NCI-H1105 (cell line): ENCODE measurements around the gene SLC22A23.

Experiments
- DNase-seq: peaks from one replicate; lab custom pipeline; 2025; lab: John Stamatoyannopoulos, UW

SLC22A23 gene

DNA sequence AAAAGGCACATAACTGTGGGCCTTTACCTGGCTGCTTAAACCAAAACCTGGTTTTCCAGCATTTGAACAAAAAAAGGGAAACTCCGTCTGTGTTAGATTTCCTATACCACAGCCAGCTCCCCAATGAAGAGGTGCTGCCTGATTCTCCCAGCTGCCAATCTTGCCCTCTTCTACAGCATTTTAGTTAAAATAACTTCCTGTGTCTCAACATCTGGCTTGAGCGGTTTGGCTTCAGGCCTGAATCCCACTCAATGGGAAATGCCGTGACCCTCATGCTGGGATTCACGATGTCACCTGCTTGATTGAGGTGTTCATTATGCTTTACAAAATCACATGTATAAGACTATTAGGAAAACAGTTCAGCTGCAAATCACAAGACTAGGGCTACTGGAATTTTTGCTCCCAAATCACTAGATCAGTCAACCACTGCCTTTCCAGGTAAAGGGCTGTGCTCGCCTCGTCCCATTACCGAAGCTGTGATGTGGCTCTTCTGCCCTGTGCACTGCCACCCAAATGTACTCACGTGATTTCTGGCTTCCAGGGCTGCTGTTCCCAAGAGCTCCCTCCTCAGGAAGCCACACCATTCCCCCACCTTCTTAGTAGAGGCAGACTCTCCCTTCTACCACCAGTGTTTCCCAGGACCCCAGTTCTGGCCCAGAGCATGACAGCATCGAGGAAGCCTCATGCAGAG is 103.5 kb downstream of the SLC22A23 start:
- peak; percentile 6 for DNase-seq

DNA sequence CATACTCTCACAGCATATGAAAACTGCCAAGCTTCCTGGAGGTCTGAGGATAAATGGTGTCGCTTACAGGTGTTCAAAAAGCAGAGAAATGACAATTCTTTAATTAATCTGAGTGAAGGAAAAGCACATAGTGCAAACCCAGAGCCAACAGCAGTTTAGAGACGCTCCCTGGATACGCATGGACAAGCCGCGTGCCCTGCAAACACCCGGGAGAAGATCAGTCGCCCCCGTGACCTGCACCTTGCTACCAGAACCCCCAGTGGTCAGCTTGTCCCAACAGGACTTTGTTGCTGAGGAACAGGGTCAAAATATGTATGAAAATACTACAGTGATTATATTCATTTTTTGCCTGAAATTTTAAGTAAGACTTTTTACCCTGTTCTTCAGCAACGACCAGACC is 104.2 kb downstream of the SLC22A23 start:
- no peak for DNase-seq

DNA sequence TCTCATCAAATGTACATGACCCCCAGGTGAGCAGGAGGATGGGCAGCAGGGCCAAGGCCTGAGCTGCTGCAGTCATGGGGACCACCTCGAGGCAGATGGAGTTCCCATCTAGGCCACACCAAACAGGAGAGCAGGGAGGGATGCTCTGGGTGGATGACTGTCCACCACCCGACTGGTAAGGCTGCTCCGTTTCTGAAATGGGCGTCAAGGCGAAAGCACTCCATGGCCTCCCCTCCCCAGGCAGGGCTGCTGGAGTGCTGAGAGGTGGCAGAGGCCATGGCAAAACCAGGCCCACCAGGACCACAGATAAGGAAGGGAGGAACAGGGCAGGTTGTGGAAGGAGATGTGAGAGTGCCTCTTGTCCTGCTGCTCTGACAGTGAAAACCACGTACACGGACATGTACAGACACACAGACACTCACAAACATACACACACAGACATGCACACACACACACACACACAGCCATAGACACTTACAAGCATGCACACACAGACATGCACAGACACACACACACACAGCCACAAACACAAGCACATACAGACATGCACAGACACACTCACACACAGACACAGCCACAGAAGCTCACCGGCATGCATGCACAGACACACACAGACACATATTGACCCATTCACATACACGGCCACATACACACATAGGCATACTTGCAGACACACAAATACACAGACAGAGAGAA is 104.9 kb downstream of the SLC22A23 start:
- DNase-seq: no peak

DNA sequence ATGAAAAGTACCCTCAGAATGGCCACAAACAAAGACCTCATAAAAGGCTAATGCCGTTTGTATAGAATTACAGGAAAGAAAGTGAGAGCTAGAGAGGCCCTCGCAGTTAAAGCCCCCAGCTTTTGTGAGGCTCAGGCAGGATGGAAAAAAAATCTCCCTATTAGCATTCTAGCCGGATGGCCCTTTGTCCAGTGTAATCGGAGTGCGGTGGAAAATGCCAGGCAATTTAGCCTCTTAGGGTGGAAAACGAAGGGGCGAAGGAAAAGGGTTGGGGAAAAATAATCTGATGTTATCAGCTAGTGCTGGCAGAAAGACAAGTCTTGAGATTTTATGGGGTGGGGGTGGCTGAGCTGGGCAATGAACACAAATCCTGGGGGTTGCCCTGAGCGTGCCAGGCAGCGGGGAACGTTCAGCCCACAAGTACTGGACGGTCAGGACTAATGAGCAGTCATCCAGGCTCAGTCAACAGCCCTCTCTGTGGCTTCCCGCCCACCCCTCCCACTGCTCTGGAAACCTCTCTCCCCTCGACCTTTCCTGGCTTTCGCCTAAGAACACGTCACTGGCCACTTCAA is 105.7 kb downstream of the SLC22A23 start:
- DNase-seq: peak; percentile 58

DNA sequence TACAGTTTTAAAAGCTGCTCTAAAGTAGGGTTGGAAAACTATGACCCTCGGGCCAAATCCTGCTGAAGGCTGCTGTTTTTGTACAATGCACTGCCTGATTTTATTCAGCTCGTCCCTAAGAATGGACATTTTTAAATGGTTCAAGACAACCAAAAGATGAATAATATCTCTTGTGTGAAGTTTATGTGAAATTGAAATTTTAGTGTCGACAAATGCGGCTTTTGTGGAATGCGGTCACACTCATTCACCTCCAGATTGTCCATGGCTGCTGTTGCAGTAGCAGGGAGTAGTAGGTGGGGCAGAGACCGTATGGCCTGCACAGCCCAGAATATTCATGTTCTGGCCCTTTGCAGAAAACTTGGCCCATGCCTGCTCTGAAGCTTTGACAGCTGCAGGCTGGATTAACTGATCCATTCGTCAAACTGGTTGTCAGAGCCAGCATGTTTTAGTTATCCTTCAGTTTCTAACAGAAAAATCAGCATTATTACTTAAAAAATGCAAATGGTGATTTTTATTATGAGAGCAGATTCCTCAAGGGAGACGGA is 106.5 kb downstream of the SLC22A23 start:
- DNase-seq: no peak

DNA sequence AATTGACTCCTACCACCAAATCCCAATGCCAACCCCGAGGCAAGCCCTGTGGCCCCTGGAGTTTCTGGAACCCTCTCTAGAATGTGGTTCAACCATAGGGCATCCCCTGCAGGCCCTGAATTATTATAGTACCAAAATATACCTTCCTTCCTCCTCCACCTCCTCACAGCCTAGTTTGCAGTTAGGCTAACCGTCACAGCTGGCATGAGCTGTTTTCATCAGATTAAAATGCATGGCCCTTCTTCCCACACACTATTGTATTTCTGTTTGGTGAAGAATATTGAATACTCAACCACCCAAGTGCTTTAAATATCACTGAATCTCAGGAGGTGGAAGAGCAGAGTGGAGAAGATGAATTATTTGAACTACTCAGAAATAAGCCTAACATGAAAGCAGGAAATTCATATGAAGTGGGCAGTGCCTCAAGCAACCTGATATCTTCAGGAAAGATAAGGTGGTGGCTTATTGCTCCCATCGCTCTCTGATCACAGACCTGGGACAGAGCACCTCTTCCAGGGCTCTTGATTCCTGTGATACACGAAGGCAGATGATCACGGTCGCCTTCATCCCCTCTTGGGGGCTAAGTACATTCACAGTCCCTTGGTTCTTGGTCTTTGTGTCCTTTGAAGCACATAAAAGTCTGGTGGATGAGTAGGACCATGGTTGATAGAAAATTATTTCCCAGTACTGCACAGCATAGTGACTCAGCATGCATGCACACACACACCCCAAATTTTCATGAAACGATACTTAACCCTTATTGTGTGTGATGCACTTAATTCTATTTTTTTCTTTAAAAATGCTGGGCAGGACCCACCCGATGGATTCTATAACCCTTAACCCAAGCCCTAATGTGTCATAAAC is 107.2 kb downstream of the SLC22A23 start:
- DNase-seq: no peak

DNA sequence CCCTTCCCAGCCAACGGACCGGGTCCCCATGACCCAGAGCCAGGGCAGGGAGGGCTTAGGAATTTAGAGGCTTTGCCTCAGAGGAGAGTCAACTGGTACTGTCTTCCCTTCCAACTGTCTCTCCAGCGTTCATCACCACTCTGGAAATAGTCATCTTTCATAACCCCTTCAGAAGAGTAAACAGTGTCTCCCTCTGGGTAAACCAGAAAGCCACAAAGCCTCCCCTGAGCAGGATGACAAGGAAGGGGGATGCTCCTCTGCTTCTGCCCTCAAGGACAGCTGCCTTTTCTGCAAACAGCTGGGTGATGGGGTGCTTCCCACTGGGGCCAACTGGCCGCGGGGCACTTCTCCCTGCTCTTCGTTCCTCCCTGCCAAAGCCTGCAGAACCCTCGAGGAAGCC is 108.0 kb downstream of the SLC22A23 start:
- DNase-seq: no peak

DNA sequence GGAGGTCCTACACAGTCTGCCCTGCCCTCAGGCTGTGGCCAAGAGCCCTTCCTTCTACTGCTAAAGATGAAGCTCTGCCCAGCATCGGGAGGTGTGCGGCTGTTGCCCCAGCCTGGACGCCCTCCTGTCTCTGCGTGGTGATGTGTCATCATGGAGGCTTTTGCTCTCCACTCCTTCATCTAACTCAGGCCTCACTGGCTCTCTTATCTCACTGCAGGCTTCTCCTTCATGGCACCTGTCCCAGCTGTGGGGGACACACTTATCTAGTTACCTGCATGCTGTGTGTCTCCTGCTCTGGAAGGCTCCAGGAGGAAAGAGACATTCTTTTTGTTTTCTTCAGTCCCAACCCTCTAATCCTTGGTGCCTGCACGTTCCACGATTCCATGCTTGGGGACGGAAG is 109.0 kb downstream of the SLC22A23 start:
- DNase-seq: no peak

DNA sequence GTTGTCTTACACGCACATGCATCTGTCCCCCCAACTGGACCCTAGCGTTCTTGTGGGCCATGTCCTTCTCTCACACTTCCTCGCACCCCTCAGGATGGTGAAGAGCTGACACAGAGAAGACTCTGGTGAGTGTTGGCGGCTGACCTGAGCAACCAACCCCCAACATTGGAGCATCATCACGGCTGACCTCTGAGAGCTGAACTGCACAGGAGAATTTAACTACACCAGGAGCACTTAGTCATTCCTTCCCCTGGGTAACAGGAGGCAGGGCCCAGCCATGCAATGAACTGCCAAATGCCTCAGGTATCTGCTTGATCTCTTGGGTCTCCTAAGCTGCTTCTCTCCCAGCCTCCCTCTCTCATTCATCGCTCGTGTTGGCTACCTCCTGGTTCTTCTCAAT is 109.6 kb downstream of the SLC22A23 start:
- no peak for DNase-seq

DNA sequence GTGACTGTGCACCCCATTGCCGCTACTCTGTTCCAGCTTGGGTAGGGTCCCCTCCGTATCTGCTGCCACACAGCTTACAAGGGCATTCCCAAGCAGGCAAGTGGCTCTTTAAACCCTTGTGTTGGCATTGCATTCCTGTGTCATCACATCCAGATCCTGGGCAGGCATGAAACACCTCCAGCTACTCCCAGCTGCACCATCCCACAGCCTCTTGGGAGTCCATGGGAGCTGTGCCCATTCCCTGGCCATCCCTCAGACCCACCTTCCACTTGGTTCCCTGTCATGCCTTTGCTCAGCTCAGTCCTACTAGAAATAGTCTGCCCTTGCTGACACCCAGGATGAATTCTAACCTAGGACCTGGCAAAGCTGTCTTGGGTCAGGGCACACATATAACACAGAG is 110.4 kb downstream of the SLC22A23 start:
- DNase-seq: no peak

DNA sequence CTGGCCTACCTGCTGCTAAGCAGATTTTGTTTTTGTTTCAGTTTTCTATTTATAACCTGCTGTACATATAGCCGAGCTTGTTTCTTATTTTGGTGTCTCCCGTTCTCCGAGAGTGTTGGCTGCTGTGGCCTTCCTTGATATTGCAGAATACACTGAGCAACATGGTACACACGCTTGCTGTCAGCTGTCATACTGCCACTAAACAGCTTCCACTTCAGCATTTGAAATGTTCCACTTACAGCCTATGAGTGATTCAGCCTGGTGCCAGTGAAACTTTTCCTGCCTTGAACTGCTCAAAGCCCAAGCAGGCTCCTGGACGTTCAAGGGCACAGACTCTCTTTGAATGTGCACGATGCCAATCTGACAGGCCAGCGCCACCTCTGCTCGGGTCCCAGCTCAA is 111.0 kb downstream of the SLC22A23 start:
- DNase-seq: no peak

DNA sequence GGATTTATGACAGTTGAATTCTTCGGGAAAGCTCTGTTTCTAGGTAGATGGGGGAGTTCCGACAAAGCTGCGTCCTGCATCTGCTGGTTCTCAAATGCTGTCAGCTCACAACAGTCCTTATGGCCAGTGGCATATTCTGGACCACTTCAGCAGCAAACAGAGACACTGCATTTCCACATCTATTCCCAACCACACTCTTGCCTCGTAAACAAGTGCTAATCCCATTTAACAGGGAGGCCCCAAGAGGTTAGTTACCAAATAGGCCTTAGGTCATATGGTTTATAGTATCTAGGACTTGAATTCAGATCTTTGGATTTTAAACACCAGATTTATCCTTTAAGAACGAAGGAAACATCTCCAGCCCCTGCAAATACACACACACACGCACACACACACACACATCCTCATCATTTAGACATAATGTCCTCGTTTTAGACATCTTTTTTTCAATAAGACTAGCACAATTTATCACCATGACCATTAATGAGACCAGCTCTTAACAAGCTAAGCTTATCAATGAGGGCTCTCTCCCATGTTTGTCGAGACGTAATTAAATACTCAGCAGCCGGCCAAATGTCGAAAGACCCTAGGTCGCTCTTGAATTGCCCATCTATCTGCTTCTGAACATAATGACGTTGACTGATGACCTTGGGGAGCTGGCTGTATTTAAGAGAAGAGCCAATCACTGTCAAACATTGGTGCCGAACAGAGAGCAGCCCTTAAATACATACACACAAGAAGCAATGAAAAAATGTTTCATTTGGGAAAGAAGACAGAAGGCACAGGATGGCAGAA is 113.6 kb downstream of the SLC22A23 start:
- no peak for DNase-seq

DNA sequence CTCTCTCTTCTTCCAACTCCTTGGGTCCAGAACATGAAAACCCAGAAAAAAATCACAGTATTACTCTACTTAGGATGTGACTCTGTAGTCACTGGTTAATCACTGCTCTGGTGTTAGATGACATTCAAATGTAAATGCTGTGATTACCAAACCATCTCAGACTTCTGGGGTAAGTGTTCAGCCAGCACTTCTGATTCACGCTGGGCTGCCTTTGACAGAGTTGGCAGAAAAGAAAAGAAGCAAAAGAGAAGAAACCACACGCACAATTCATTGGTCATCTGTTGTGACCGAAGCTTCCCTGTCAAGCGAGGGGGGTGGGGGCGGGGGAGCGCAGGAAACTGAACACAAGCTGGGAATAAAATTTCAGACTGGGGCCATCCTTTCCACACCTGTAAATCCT is 115.4 kb downstream of the SLC22A23 start:
- DNase-seq: no peak

DNA sequence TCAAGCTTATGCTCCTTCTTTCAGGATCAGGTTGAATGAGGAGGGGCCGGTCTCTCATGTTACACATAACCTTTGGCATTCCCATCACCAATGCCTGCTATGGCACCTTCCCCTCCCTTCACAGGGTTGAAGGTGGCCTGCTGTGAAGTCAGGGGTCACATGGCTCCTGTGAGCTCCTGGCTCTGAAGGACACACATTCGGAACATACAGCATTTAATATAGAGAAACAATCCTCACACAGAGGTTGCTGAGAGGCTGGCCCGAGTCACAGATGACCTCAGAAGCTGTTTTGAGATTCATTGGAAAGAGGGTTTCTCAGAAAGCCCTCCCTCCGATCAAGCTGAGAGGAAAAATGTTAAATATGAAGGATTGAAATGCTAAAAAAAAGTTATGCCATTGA is 116.0 kb downstream of the SLC22A23 start:
- no peak for DNase-seq

DNA sequence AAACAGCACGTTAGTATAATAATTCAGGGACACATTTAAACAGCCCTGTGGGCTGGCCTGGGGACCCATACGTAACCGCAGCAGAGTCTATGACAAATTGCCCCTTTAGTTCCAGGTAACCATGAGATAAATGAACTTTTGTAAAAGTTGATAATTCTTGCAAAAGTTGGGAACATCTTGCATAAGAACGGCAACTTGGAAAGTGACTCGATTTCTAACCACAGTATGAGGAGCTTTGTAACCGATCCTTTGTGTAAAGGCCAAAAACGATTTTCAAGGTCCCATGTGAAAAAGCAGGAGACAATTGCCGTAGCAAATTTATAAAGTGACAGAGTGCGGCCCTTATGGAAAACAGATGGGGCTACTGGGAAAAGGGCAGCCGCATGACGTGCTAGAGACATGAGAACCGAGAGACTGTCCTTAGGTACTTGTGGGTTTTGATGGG is 116.5 kb downstream of the SLC22A23 start:
- DNase-seq: no peak

DNA sequence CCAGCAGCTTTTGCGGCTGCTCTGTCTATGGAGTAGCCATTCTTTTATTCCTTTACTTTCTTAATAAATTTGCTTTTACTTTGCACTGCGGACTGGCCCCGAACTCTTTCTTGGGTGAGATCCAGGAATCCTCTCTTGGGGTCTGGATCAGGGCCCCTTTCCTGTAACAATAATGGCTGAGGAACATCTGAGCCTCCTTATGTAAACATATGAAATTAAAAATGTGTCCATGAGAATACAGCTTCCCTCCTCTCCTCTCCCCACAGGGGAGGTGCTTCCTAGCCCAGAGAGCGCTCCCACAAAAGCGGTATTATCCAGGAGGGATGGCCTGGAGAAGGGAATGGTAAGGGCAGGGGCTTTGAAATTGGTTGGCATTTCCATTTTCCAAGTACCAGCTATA is 117.0 kb downstream of the SLC22A23 start:
- DNase-seq: no peak

DNA sequence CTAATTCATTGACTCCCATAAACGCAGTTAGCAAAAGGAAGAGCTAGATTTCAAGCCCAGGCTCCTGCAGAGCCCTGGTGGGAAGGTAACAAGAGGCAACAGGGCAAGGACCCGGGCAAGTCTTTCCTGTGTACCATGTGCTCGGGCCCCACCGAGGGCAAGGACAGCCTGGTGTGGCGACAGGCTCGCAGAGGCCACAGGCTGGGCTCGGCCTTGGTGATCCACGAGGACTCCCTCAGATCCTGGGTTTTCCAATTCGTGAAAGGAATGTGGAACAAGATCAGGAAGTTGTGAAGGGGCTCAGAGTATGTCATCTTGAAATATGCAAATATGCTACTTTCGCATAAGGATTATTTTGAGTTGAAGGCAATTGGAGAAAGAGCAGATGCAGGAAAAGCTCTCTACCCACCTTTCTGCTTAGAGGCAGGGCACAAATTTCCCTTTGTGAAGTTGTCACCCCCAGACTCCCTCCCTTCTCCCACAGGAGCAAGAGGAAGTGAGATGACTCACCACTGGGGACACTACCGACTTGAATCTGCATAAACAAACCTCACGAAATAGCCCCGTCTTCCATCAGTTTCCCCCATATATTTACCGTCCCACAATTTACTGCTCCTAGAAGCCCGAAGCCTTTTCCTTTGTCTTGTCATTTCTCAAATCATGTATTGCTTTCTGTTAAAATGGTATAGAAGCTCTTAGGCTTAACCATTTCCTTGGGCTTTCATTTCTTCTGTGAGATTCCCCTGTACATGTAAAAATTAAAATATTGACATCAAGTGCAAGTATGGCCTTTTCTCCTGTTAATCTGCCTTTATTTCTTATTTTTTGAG is 119.1 kb downstream of the SLC22A23 start:
- DNase-seq: no peak

DNA sequence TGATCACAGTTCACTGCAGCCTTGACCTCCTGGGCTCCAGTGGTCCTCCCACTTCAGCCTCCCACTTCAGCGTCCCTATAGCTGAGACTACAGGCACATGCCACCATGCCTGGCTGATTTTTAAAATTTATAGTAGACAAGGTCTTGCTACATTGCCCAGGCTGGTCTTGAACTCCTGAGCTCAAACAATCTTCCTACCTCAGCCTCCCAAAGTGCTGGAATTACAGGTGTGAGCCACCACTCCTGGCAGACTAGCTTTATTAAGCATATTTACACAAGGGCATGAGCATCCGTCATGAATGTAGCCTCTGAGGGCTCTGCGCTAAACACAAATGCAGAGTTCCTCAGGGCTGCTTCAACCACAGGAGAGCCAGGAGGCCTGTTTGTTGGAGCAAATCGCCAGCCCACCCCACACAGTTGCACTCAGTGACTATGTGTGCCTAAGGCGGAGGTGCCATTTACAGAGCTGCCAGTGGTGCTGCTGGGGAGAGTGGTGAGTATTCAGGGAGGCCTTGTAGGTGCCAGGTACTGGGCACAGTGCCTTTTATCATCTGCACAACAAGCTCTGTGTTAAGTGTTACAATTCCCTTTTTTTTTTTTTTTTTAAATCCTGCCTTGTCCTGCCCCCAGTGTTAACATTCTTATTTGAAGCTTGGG is 119.9 kb downstream of the SLC22A23 start:
- DNase-seq: no peak

DNA sequence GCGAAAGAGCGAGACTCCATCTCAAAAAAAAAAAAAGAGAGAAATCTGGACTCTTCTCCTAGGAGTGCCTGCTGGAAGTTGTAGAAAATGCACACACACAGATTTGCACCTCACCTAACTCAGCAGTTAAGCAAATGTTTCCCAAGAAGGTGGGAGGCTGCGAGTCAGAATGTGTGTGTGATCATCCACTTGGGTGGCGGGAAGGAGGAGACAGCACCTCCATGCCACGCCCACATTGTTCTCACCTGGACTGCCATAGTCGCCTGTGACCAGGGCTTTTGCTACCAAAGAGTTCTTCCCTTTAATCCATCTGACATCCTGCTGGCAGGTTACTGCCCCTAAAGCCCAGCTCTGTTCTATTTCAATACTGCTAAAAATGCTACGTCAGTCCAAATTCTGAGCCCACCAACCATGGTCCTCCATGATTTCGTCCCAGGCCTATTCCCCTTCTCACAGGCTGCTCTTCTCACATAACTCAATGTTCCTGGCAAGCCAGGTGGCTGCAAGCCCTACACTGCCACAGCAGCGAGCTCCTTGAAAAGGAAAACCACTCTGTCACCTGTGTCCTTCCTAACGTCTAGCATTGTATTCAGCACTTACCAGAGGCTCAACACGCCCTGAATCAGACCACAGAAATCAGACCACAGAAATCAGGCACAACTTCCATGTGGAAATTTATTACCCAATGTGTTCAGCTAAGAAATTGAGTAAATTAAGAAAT is 120.6 kb downstream of the SLC22A23 start:
- DNase-seq: no peak
